Measurements from ENCODE around the gene HSD17B11. TPM values are rescaled to one million over a fixed set of nuclear protein-coding genes. Genes with fewer than 3 reads are reported as not detected.

The HSD17B11 gene
- total RNA-seq, 1 experiment from 2014 or later: 47.4 TPM

DNA sequence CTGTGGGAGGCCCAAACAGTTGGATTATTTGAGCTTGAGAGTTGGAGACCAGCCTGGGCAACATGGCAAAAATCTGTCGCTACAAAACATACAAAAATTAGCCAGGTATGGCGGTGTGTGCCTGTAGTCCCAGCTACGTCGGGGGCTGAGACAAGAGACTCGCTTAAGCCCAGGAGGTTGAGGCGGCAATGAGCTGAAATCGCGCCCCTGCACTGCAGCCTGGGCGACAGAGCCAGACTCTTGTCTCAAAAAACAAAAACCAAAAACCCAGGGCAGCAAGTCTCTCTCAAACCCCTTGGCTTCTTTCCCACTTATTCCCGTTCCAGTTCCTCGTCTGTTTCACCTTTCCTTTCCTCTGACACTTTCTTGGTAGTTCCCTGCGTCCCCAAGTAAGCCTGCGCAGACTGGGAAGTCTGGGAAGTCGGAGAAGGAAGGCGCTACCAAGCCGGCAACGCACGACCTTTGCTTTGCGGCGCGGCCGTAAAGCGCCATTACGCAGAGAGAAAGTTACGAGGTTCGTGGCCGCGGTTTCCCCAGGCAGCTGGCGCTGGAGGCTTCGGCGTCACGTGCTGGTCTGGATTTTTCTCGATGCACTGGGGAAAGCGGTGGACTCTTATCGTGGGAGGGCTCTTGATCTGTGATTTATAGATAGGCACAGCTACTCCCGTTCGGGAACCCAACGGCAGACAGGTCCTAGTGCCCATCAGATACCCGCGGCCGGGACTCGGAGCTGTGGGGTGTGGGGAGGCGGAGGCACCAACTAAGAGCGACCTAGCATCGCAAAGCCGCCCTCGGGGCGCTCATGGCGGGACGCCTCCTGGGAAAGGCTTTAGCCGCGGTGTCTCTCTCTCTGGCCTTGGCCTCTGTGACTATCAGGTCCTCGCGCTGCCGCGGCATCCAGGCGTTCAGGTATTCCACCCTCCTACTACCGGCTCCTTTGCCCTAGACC lies 31.4 kb upstream of the HSD17B11 start, which contains the start of gene NUDT9 (continued):
- TF ChIP-seq, protein P1, sequence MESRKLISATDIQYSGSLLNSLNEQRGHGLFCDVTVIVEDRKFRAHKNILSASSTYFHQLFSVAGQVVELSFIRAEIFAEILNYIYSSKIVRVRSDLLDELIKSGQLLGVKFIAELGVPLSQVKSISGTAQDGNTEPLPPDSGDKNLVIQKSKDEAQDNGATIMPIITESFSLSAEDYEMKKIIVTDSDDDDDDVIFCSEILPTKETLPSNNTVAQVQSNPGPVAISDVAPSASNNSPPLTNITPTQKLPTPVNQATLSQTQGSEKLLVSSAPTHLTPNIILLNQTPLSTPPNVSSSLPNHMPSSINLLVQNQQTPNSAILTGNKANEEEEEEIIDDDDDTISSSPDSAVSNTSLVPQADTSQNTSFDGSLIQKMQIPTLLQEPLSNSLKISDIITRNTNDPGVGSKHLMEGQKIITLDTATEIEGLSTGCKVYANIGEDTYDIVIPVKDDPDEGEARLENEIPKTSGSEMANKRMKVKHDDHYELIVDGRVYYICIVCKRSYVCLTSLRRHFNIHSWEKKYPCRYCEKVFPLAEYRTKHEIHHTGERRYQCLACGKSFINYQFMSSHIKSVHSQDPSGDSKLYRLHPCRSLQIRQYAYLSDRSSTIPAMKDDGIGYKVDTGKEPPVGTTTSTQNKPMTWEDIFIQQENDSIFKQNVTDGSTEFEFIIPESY (IDR thresholded peaks at IDR 0.05; ENCODE audit: extremely low read depth, insufficient replicate concordance, low read length): peak; percentile 69
- TF ChIP-seq POLR2A (IDR thresholded peaks at IDR 0.05; ENCODE audit: borderline replicate concordance, extremely low read depth, insufficient read depth, insufficient read length) (peak; percentile 62), EZH2phosphoT487 (IDR thresholded peaks at IDR 0.05; ENCODE audit: borderline replicate concordance) (no peak)

DNA sequence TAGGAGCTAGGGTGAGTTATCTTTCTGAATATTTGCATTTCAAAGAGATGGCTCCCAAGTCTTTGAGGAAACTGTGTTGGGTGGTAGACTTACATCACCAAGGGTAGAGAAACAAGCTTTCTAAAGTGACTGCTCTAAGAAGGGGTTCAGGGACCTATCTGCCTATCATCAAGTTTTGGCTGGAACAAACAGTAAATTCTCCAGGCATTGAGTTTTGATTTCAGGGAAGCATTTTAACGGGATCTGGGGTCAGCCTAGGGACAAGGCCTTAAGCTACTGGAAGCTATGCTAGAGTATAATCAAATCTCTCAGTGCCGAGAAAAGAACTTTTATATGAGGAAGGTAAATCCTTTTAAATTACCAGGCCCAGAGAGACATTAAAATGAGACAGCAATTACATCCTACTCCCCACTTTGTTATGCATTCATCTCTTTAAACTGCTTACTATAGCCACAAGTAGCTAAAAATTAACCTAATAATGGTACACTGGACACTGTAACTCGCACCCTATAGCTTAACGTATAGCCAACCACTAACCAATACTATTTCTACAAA lies 29.4 kb upstream of the HSD17B11 start:
- ChIA-PET POLR2A (interaction anchor here (1.3 to 1.5 kb wide), 2 partner anchors 14 to 30 kb away, joined by 3 to 5 read pairs; partner anchors contain the start of gene HSD17B11), RAD21 (ENCODE audit: low non-redundant PET in 1 of 2, low total read pairs in 2 of 2, uncharacterized antibody in 2 of 2, unreplicated experiment in 2 of 2) (no interaction called here), CTCF (no interaction called here)
- no peak overlapping the region for H3K27ac ChIP-seq (ENCODE audit: low read depth, low read length)
- no peak overlapping the region for H3K4me3 ChIP-seq (replicated peaks in 1 of 2; ENCODE audit: low read depth in 1 of 2, low read length in 2 of 2)
- 0 out of 2 replicates have a peak, but pooled peaks cover 3% of the 10 kb centered on the region for H3K9me2 ChIP-seq (ENCODE audit: insufficient read depth)
- H3K4me1 ChIP-seq (ENCODE audit: control insufficient read depth in 1 of 2, insufficient read depth in 2 of 2, low read length in 2 of 2): peaks cover 8 to 23% of the 10 kb centered on the region in 2 experiments; a peak in 3 of 4 replicates
- no peak overlapping the region for H3K9ac ChIP-seq (ENCODE audit: low read length)
- ATAC-seq (no peak), DNase-seq (ENCODE audit: low read depth, low spot score) (no peak)
- intact Hi-C loops (cut with micrococcal nuclease): no loop called here
- H3K79me2 ChIP-seq (ENCODE audit: insufficient read depth, low read length): peaks cover 26% of the 10 kb centered on the region
- no peaks in the 10 kb centered on the region for H3K36me3 ChIP-seq (ENCODE audit: control insufficient read depth in 1 of 2, insufficient read depth in 2 of 2, low read length in 2 of 2)
- BruUV-seq (replicated peaks): no TSS peak
- no peaks in the 10 kb centered on the region for H4K20me1 ChIP-seq (ENCODE audit: insufficient read depth)
- no peak overlapping the region for H3K4me2 ChIP-seq (ENCODE audit: low read length)
- H3K9me3 ChIP-seq (ENCODE audit: control insufficient read depth in 1 of 2, insufficient read depth in 1 of 2, low read depth in 1 of 2, low read length in 2 of 2): peaks cover 0 to 9% of the 10 kb centered on the region in 2 experiments; a peak in 1 of 4 replicates
- H2AFZ ChIP-seq (ENCODE audit: low read depth, low read length, poor library complexity, severe bottlenecking): no peak overlapping the region
- H3K27me3 ChIP-seq (ENCODE audit: insufficient read depth, low read length): no peaks in the 10 kb centered on the region
- TF ChIP-seq CEBPB (IDR thresholded peaks at IDR 0.05; ENCODE audit: low read depth): no peak
- TF ChIP-seq EGR1 (IDR thresholded peaks at IDR 0.05; ENCODE audit: low read depth): no peak
- TF ChIP-seq, protein P2, sequence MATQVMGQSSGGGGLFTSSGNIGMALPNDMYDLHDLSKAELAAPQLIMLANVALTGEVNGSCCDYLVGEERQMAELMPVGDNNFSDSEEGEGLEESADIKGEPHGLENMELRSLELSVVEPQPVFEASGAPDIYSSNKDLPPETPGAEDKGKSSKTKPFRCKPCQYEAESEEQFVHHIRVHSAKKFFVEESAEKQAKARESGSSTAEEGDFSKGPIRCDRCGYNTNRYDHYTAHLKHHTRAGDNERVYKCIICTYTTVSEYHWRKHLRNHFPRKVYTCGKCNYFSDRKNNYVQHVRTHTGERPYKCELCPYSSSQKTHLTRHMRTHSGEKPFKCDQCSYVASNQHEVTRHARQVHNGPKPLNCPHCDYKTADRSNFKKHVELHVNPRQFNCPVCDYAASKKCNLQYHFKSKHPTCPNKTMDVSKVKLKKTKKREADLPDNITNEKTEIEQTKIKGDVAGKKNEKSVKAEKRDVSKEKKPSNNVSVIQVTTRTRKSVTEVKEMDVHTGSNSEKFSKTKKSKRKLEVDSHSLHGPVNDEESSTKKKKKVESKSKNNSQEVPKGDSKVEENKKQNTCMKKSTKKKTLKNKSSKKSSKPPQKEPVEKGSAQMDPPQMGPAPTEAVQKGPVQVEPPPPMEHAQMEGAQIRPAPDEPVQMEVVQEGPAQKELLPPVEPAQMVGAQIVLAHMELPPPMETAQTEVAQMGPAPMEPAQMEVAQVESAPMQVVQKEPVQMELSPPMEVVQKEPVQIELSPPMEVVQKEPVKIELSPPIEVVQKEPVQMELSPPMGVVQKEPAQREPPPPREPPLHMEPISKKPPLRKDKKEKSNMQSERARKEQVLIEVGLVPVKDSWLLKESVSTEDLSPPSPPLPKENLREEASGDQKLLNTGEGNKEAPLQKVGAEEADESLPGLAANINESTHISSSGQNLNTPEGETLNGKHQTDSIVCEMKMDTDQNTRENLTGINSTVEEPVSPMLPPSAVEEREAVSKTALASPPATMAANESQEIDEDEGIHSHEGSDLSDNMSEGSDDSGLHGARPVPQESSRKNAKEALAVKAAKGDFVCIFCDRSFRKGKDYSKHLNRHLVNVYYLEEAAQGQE (IDR thresholded peaks at IDR 0.05; ENCODE audit: low read depth): no peak
- no peak for TF ChIP-seq JUND (IDR thresholded peaks at IDR 0.05)
- no peak for TF ChIP-seq EZH2phosphoT487 (IDR thresholded peaks at IDR 0.05; ENCODE audit: borderline replicate concordance)
- no peak for TF ChIP-seq ZNF274 (IDR thresholded peaks at IDR 0.05; ENCODE audit: low read depth, low read length)
- no peak for TF ChIP-seq TCF7L2 (IDR thresholded peaks at IDR 0.05; ENCODE audit: borderline replicate concordance, extremely low read depth, insufficient read depth, insufficient read length)
- TF ChIP-seq ZFX (IDR thresholded peaks at IDR 0.05): no peak
- TF ChIP-seq YY1 (IDR thresholded peaks at IDR 0.05; ENCODE audit: extremely low read depth, insufficient replicate concordance, low read depth, low read length): no peak
- TF ChIP-seq, protein P3, sequence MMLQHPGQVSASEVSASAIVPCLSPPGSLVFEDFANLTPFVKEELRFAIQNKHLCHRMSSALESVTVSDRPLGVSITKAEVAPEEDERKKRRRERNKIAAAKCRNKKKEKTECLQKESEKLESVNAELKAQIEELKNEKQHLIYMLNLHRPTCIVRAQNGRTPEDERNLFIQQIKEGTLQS (IDR thresholded peaks at IDR 0.05): no peak
- TF ChIP-seq, protein P4, sequence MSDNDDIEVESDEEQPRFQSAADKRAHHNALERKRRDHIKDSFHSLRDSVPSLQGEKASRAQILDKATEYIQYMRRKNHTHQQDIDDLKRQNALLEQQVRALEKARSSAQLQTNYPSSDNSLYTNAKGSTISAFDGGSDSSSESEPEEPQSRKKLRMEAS (IDR thresholded peaks at IDR 0.05): no peak
- no peak for TF ChIP-seq FOSL1 (IDR thresholded peaks at IDR 0.05; ENCODE audit: low read depth)
